Measurements from ENCODE around the gene NSD2.

- TF ChIP-seq CTCF (IDR thresholded peaks at IDR 0.05): no peak
- TF ChIP-seq POLR2AphosphoS5 (IDR thresholded peaks at IDR 0.05): no peak
- no peak for TF ChIP-seq POLR2A (IDR thresholded peaks at IDR 0.05)
- TF ChIP-seq EP300 (IDR thresholded peaks at IDR 0.05): no peak
Observed at GRCh38 chr4:1983846-1984405, 112.7 kb downstream of the NSD2 start.

Measured in suprapubic skin (tissue), 4 donors.